Measurements from ENCODE around the gene RPIA.
"Not testable (repeated sequence)": the region's sequence is repeated elsewhere in the genome, so short reads cannot be mapped to it uniquely, and the experiment has no call there.

GRCh38 chr2:88773233-88774028, 82.0 kb downstream of the RPIA start:
- TF ChIP-seq CTCF (conservative IDR thresholded peaks at IDR 0.05; ENCODE audit: low read depth, low read length); EZH2 (IDR thresholded peaks at IDR 0.05; ENCODE audit: low read length, unreplicated experiment): not testable (repeated sequence)

Data from PC-3 (cell line).